CD4-positive, alpha-beta T cell (primary cell): Measurements from ENCODE around the gene MTUS2. TPM values are rescaled to one million over a fixed set of nuclear protein-coding genes. Genes with fewer than 3 reads are reported as not detected.
A peak's percentile ranks its signal among the peaks of the same experiment; 100 is the strongest.

Experiments used
- ATAC-seq: fragments of 200-7000 bp; cut with Tn5 transposase; one replicate; pipeline ENCODE4 v1.10.0; 2022; ENCODE audit warnings: mild to moderate bottlenecking; ENCODE audit not compliant: poor library complexity
- CTCF ChIA-PET: fragments of 350-600 bp; sonication (Branson Sonifier 250); formaldehyde crosslinking; loops from one replicate; lab custom pipeline; 2021; ENCODE audit warnings: antibody characterized with exemption, inconsistent platforms; lab: Charles Lee
- POLR2A ChIA-PET: fragments of 350-600 bp; sonication (Branson Sonifier 250); formaldehyde crosslinking; loops from one replicate; lab custom pipeline; 2021; ENCODE audit warnings: antibody characterized with exemption, inconsistent platforms; lab: Charles Lee
- DNase-seq, 14 experiments: peaks; one replicate each; pipeline ENCODE4 v3.0.0-alpha.2; 2013 to 2020; ENCODE audit warnings: mixed read lengths in 2 of 14
- H3K27ac ChIP-seq, 2 donors: one replicate each; pipeline versions ENCODE4 v1.5.1 to v1.7.0; 2013; ENCODE audit warnings: low read length in 2 of 2, low read depth in 1 of 2, mild to moderate bottlenecking in 1 of 2
- H3K27me3 ChIP-seq, 2 experiments: 1 replicate in 1 of 2; 2 replicates in 1 of 2; pipeline versions ENCODE4 v1.6.1 to v1.7.0; 2013; ENCODE audit warnings: low read length in 2 of 2, control low read depth in 1 of 2, mild to moderate bottlenecking in 1 of 2, moderate library complexity in 1 of 2; ENCODE audit not compliant: insufficient read depth in 2 of 2, control insufficient read depth in 1 of 2
- H3K36me3 ChIP-seq: one replicate; pipeline ENCODE4 v1.6.1; 2013; ENCODE audit warnings: low read length, control low read depth; ENCODE audit not compliant: insufficient read depth
- H3K4me1 ChIP-seq: one replicate; pipeline ENCODE4 v1.6.1; 2013; ENCODE audit warnings: low read length, control low read depth; ENCODE audit not compliant: insufficient read depth
- H3K4me3 ChIP-seq: one replicate; pipeline ENCODE4 v1.5.1; 2013; ENCODE audit warnings: mild to moderate bottlenecking, low read length, moderate library complexity
- H3K9me3 ChIP-seq, 2 experiments: 1 replicate in 1 of 2; 2 replicates in 1 of 2; pipeline versions ENCODE4 v1.6.1 to v1.7.0; 2013; ENCODE audit warnings: low read length in 2 of 2, mild to moderate bottlenecking in 2 of 2, control low read depth in 1 of 2, moderate library complexity in 1 of 2; ENCODE audit not compliant: control insufficient read depth in 1 of 2, insufficient read depth in 1 of 2
- H3K27ac Mint-ChIP-seq: one replicate; pipeline ENCODE4 v1.8.0; 2020; ENCODE audit warnings: mixed read lengths
- H3K27me3 Mint-ChIP-seq: one replicate; pipeline ENCODE4 v1.8.0; 2021; ENCODE audit warnings: mixed read lengths
- H3K36me3 Mint-ChIP-seq: one replicate; pipeline ENCODE4 v1.8.0; 2021; ENCODE audit warnings: low read depth, mixed read lengths
- H3K4me1 Mint-ChIP-seq: one replicate; pipeline ENCODE4 v1.8.0; 2021; ENCODE audit warnings: low read depth, mixed read lengths
- H3K4me3 Mint-ChIP-seq: one replicate; pipeline ENCODE4 v1.8.0; 2020; ENCODE audit warnings: mild to moderate bottlenecking, mixed read lengths
- H3K9me3 Mint-ChIP-seq: one replicate; pipeline ENCODE4 v1.8.0; 2020; ENCODE audit warnings: mixed read lengths
- intact Hi-C, 2 experiments: fragments of 100-400 bp; cut with DNase I in 1 of 2; cut with micrococcal nuclease in 1 of 2; formaldehyde crosslinking; loops; one replicate each; pipeline versions ENCODE4 v1.15.1 to v1.9.0; 2023 to 2025; cut with DNase I, micrococcal nuclease
- total RNA-seq, 174 experiments: library from RNA in 2 of 174; stranded (reverse) in 2 of 174; gene quantifications; one replicate each; pipeline ENCODE4 v1.2.3 and lab custom pipeline; 2021 to 2026
- TF ChIP-seq, protein P1 (sequence below): fragments of 200-600 bp; IDR thresholded peaks from one replicate; pipeline ENCODE4 v1.8.0; 2022; ENCODE audit warnings: antibody characterized with exemption, mild to moderate bottlenecking

The MTUS2 gene
- total RNA-seq, 2 experiments from 2014 or later = 0.38 to 0.81 TPM

- no peak overlapping the region for H3K4me3 Mint-ChIP-seq
- H3K4me3 ChIP-seq = no peak overlapping the region
- DNase-seq (no peak), ATAC-seq (no peak)
- no peaks in the 10 kb centered on the region for H3K27me3 ChIP-seq
- no peak overlapping the region for H3K27ac ChIP-seq
- H3K9me3 ChIP-seq = no peaks in the 10 kb centered on the region
- H3K4me1 ChIP-seq = no peaks in the 10 kb centered on the region
- no peaks in the 10 kb centered on the region for H3K9me3 Mint-ChIP-seq
- CTCF ChIA-PET = no interaction called here
- POLR2A ChIA-PET = no interaction called here
- intact Hi-C loops = no loop called here
- no peak overlapping the region for H3K27ac Mint-ChIP-seq
- H3K4me1 Mint-ChIP-seq = no peaks in the 10 kb centered on the region
- TF ChIP-seq, protein P1, sequence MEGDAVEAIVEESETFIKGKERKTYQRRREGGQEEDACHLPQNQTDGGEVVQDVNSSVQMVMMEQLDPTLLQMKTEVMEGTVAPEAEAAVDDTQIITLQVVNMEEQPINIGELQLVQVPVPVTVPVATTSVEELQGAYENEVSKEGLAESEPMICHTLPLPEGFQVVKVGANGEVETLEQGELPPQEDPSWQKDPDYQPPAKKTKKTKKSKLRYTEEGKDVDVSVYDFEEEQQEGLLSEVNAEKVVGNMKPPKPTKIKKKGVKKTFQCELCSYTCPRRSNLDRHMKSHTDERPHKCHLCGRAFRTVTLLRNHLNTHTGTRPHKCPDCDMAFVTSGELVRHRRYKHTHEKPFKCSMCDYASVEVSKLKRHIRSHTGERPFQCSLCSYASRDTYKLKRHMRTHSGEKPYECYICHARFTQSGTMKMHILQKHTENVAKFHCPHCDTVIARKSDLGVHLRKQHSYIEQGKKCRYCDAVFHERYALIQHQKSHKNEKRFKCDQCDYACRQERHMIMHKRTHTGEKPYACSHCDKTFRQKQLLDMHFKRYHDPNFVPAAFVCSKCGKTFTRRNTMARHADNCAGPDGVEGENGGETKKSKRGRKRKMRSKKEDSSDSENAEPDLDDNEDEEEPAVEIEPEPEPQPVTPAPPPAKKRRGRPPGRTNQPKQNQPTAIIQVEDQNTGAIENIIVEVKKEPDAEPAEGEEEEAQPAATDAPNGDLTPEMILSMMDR = no peak
- no peaks in the 10 kb centered on the region for H3K36me3 Mint-ChIP-seq
- no peaks in the 10 kb centered on the region for H3K36me3 ChIP-seq
- no peaks in the 10 kb centered on the region for H3K27me3 Mint-ChIP-seq
These were observed 247.3 kb downstream of the MTUS2 start for GRCh38 chr13:29067306-29067945.

DNA sequence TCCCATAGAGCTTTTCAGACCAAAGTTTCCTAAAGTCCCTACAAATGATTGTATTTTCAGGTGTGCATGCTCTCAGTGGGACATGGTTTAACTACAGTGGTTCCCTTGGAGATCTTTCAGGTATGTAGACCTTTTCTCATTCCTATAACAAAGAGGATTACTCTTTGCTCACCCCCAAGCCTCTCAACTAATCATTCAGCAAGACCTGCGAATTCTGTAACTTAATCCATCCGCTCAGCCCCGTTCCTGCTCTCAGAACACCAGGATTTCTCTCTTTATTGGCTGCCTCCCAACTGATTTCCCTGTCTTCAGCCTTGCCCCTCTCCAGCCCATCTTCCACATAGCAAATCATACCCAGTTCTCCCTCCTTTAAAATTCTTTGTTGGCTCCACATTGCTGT is 253.6 kb downstream of the MTUS2 start:
- Histone ChIP-seq H3K9me3 (no peaks in the 10 kb centered on the region), H3K27me3 (no peaks in the 10 kb centered on the region), H3K27ac (no peak overlapping the region), H3K4me1 (no peaks in the 10 kb centered on the region), H3K36me3 (no peaks in the 10 kb centered on the region), H3K4me3 (no peak overlapping the region)
- CTCF ChIA-PET = no interaction called here
- no peaks in the 10 kb centered on the region for H3K27me3 Mint-ChIP-seq
- no peaks in the 10 kb centered on the region for H3K36me3 Mint-ChIP-seq
- no peak overlapping the region for H3K4me3 Mint-ChIP-seq
- TF ChIP-seq, protein P1 = no peak
- ATAC-seq (no peak), DNase-seq (no peak)
- POLR2A ChIA-PET = no interaction called here
- no peaks in the 10 kb centered on the region for H3K9me3 Mint-ChIP-seq
- no peak overlapping the region for H3K27ac Mint-ChIP-seq
- H3K4me1 Mint-ChIP-seq = peaks cover 7% of the 10 kb centered on the region
- intact Hi-C loops = no loop called here

- Histone ChIP-seq H3K27ac (no peak overlapping the region), H3K9me3 (no peaks in the 10 kb centered on the region), H3K4me1 (peaks cover 11% of the 10 kb centered on the region), H3K36me3 (no peaks in the 10 kb centered on the region), H3K27me3 (no peaks in the 10 kb centered on the region), H3K4me3 (no peak overlapping the region)
- H3K4me1 Mint-ChIP-seq = peaks cover 28% of the 10 kb centered on the region
- POLR2A ChIA-PET = no interaction called here
- no peak overlapping the region for H3K4me3 Mint-ChIP-seq
- no peak for ATAC-seq
- peaks cover 3% of the 10 kb centered on the region for H3K9me3 Mint-ChIP-seq
- DNase-seq = peak in 1 of 14 experiments; percentile 25
- H3K27ac Mint-ChIP-seq = peak overlapping the region; percentile 52
- intact Hi-C loops = no loop called here
- TF ChIP-seq, protein P1 = no peak
- no peaks in the 10 kb centered on the region for H3K36me3 Mint-ChIP-seq
- H3K27me3 Mint-ChIP-seq = no peaks in the 10 kb centered on the region
- CTCF ChIA-PET = no interaction called here
These were observed 257.1 kb downstream of the MTUS2 start for GRCh38 chr13:29077051-29077813.
